ENCODE measurements around the gene TIMP3.
"Not testable (repeated sequence)": the region's sequence is repeated elsewhere in the genome, so short reads cannot be mapped to it uniquely, and the experiment has no call there.

Gene TIMP3

DNA sequence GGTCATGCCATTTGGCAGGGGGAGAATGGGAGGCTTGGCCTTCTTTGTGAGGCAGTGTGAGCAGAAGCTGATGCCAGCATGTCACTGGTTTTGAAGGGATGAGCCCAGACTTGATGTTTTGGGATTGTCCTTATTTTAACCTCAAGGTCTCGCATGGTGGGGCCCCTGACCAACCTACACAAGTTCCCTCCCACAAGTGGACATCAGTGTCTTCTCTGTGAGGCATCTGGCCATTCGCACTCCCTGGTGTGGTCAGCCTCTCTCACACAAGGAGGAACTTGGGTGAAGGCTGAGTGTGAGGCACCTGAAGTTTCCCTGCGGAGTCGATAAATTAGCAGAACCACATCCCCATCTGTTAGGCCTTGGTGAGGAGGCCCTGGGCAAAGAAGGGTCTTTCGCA lies 59.8 kb downstream of the TIMP3 start:
- H3K27ac Mint-ChIP-seq = no peak overlapping the region
- H3K9me3 Mint-ChIP-seq = no peaks in the 10 kb centered on the region
- H3K27me3 Mint-ChIP-seq (ENCODE audit: low read depth) = no peaks in the 10 kb centered on the region
- H3K36me3 Mint-ChIP-seq (ENCODE audit: low read depth) = no peaks in the 10 kb centered on the region
- no peaks in the 10 kb centered on the region for H3K4me1 Mint-ChIP-seq (ENCODE audit: low read depth)
- no peak overlapping the region for H3K4me3 Mint-ChIP-seq

DNA sequence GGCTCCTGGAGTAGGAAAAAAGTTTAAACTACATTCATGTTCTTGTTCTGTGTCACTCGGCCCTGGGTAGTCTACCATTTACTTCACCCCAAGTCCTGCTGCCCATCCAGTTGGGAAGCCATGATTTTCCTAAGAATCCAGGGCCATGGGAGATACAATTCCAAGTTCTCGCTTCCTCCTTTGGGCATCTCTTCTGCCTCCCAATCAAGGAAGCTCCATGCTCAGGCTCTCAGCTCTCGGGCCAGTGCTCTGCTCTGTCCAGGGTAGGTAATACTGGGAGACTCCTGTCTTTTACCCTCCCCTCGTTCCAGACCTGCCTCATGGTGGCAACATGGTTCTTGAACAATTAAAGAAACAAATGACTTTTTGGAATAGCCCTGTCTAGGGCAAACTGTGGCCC lies 60.6 kb downstream of the TIMP3 start:
- H3K9me3 Mint-ChIP-seq = no peaks in the 10 kb centered on the region
- H3K4me1 Mint-ChIP-seq (ENCODE audit: low read depth) = no peaks in the 10 kb centered on the region
- no peaks in the 10 kb centered on the region for H3K36me3 Mint-ChIP-seq (ENCODE audit: low read depth)
- no peaks in the 10 kb centered on the region for H3K27me3 Mint-ChIP-seq (ENCODE audit: low read depth)
- H3K4me3 Mint-ChIP-seq = no peak overlapping the region
- H3K27ac Mint-ChIP-seq = no peak overlapping the region

DNA sequence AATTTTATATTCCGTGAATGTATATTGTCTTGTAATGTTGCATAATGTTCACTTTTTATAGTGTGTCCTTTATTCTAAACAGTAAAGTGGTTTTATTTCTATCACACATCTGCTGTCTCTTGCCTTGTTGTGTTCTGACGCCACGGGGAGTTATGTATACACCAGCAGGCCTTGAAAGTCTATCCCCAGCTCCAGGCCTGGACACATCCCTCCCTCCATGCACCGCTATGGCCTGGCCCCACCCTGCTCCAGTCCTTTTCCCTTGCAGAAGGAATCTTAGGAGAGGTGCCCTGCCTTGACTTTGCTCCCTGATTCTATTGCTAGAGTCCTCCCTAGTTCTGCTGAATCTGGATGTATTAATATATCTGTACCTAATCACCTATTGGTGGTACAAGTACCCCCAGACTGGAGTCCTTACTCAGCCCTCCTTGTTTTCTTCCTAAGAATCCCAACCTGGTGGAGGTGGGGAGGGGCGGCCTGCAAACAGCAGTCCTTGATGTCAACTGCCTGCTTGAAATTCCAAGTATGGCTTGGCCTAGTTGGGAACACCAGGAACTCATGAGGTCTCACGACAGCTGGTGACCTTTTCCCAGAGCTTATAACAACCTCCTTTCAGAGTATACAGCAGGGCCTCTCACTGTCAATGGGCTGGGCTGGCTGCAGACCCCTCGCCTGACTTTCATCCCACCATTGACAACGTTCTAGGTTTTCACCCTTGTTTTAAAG lies 61.6 kb downstream of the TIMP3 start:
- no peaks in the 10 kb centered on the region for H3K4me1 Mint-ChIP-seq (ENCODE audit: low read depth)
- H3K27me3 Mint-ChIP-seq (ENCODE audit: low read depth) = no peaks in the 10 kb centered on the region
- H3K27ac Mint-ChIP-seq = no peak overlapping the region
- no peaks in the 10 kb centered on the region for H3K9me3 Mint-ChIP-seq
- H3K4me3 Mint-ChIP-seq = no peak overlapping the region
- no peaks in the 10 kb centered on the region for H3K36me3 Mint-ChIP-seq (ENCODE audit: low read depth)

DNA sequence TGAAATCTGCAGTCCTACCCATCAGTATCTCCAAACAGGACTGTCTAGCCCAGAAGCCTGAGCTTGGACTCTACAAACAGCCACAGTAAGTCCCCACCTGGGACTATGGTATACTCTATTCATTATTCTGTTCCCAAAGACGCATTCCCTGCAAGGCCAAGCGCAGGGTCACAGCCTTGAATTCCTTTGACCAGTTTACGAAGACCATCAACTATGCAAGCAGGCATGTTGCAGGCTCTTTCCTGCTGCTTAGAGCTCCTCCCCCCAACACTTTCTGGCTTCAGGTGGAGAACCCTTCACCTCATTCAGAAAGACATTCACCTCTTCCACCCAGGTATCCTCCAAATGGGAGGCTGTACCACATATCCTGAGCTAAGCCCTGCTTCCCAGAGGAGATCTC lies 62.5 kb downstream of the TIMP3 start:
- no peaks in the 10 kb centered on the region for H3K27me3 Mint-ChIP-seq (ENCODE audit: low read depth)
- no peak overlapping the region for H3K4me3 Mint-ChIP-seq
- no peak overlapping the region for H3K27ac Mint-ChIP-seq

DNA sequence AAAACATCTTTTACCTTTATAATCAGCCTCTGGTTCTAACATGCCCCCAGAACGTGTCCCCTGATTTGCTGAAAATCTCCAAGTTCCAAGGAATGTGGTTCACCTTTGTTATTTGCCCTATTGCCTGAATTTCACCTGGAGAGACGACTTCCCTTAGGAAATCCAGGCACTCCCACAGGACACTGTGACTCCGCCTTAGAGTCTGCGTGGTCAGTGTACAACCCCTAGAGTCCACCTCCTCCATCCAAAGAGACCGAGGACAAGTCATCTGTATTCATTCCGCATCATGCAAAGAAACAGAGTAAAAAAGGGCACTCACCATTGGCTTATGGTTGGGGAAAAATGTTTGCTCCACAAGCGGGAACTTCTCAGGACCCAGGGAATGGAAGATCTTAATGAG lies 63.1 kb downstream of the TIMP3 start:
- H3K27me3 Mint-ChIP-seq (ENCODE audit: low read depth) = no peaks in the 10 kb centered on the region
- no peaks in the 10 kb centered on the region for H3K36me3 Mint-ChIP-seq (ENCODE audit: low read depth)
- no peaks in the 10 kb centered on the region for H3K4me1 Mint-ChIP-seq (ENCODE audit: low read depth)
- no peak overlapping the region for H3K4me3 Mint-ChIP-seq
- H3K9me3 Mint-ChIP-seq = no peaks in the 10 kb centered on the region
- H3K27ac Mint-ChIP-seq = no peak overlapping the region

More for the DNA sequence above, 62.5 kb downstream of the TIMP3 start:
- no peaks in the 10 kb centered on the region for H3K4me1 Mint-ChIP-seq (ENCODE audit: low read depth)
- no peaks in the 10 kb centered on the region for H3K9me3 Mint-ChIP-seq
- H3K36me3 Mint-ChIP-seq (ENCODE audit: low read depth) = no peaks in the 10 kb centered on the region

DNA sequence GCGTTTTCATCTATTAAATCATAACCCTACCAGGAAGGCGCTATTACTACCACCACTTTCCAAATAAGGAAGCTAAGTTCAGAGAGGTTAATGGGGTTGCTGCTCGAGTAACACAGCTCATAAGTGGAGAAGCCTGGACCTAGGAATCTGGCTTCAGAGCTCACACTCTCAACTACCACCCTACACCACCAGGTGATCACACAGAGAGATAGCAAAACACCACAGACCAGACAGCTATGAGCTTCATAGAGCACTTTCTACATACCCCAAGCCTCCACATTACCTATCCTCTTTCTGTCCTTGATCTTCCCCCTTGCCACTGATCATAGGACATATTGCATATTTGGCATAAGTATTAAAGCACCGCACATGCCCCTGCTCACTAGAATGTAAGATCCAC lies 65.4 kb downstream of the TIMP3 start:
- H3K27me3 Mint-ChIP-seq (ENCODE audit: low read depth) = peaks cover 2% of the 10 kb centered on the region
- no peaks in the 10 kb centered on the region for H3K36me3 Mint-ChIP-seq (ENCODE audit: low read depth)
- H3K4me1 Mint-ChIP-seq (ENCODE audit: low read depth) = no peaks in the 10 kb centered on the region
- no peak overlapping the region for H3K27ac Mint-ChIP-seq
- no peak overlapping the region for H3K4me3 Mint-ChIP-seq
- no peaks in the 10 kb centered on the region for H3K9me3 Mint-ChIP-seq

DNA sequence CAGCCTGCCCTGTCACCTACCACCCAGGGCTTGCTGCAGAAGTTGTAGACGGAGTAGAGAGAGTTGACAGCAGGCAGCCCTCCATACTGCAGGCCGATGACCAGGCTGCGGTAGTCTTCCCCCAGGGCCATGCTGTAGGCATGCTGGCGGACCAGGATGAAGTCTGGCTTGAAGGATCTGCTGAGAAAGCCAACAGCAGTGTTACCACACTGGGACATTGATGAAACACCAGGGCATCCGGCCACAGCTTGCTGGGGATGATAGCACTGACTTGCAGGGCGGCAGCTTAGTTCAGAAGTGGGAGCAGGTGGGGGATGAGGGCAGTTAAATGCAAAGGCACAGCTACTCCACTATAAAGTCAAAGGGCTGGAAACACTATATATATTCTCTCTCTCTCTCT lies 67.4 kb downstream of the TIMP3 start:
- Mint-ChIP-seq H3K36me3 (ENCODE audit: low read depth) (no peaks in the 10 kb centered on the region), H3K4me3 (no peak overlapping the region), H3K9me3 (no peaks in the 10 kb centered on the region), H3K27me3 (ENCODE audit: low read depth) (peaks cover 3% of the 10 kb centered on the region), H3K27ac (no peak overlapping the region), H3K4me1 (ENCODE audit: low read depth) (no peaks in the 10 kb centered on the region)

DNA sequence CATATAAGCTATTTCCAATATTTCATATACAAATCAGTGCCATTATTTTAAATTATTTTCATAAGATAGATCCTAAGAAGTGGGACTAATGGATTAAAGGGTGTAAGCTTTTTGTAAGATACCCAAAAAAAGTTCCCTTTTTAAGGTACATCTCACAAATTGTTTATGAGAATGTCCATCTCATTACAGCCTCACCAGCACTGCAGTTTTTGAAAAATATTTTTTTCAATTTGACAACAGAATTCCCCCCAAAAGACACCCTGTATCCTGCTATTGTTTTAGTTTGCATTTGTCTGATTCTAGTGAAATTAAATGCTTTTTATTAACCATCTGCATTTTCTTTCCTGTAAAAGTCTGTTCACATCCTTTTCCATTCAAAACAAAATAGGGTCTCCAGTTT lies 69.0 kb downstream of the TIMP3 start:
- no peak overlapping the region for H3K4me3 Mint-ChIP-seq
- no peak overlapping the region for H3K27ac Mint-ChIP-seq
- H3K4me1 Mint-ChIP-seq (ENCODE audit: low read depth) = no peaks in the 10 kb centered on the region
- H3K9me3 Mint-ChIP-seq = no peaks in the 10 kb centered on the region
- no peaks in the 10 kb centered on the region for H3K36me3 Mint-ChIP-seq (ENCODE audit: low read depth)
- peaks cover 3% of the 10 kb centered on the region for H3K27me3 Mint-ChIP-seq (ENCODE audit: low read depth)

DNA sequence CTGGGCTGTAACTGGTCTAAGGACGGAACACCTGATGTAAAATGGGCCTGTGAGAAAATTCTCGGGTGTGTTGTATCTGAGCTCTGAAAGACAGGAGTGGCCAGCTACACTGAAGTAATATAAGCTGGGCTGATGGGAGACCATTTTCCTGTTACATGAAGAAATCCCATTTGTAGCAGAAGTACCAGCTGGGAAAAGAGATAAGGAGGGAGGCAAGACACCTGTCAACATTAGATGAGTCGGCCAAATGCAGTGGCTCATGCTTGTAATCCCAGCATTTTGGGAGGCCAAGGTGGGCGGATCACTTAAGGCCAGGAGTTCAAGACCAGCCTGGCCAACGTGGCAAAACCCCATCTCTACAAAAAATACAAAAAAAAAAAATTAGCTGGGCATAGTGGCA lies 72.1 kb downstream of the TIMP3 start:
- H3K27ac Mint-ChIP-seq; H3K27me3 Mint-ChIP-seq (ENCODE audit: low read depth); H3K9me3 Mint-ChIP-seq; H3K4me3 Mint-ChIP-seq; H3K4me1 Mint-ChIP-seq (ENCODE audit: low read depth); H3K36me3 Mint-ChIP-seq (ENCODE audit: low read depth): not testable (repeated sequence)

DNA sequence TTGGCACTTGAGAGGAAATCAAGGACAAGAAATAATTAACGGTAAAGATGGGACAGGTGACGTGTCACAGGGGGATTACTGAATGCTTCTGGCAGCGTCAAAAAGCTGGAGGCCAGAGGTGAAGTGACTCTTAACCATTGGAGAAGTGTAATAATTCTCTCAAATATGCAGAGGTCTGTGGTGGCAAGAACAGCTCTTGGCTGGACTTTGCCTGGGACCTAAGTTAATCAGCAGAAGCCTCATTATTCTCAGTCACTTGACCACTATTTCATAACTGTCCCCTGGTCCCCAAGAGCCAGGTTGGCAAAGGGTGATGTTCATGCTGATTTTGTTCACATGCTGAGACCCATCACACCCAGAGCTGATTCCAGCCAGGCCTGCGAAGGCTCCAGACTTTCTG lies 72.9 kb downstream of the TIMP3 start:
- H3K9me3 Mint-ChIP-seq = no peaks in the 10 kb centered on the region
- no peak overlapping the region for H3K27ac Mint-ChIP-seq
- H3K4me1 Mint-ChIP-seq (ENCODE audit: low read depth) = no peaks in the 10 kb centered on the region

DNA sequence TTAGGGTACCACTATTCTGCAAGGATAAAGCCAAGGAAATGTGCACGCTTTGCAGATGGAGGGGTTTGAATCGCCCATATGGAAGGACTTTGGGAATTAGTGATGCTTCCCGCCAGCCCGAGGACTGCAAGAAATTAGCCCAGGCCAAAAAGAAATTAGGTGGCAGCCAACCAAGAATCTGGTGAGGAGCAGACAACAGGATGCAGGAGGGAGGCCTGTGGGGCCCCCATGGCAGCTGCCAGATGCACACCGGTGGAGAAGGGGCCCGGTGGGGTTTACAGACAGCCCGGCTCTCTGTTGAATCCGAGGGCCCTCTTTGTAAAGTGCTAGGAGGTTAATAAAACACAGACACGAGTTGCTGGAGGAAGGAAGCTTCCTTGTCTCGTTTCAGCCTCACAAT lies 73.5 kb downstream of the TIMP3 start:
- H3K27ac Mint-ChIP-seq = no peak overlapping the region
- H3K9me3 Mint-ChIP-seq = no peaks in the 10 kb centered on the region
- peaks cover 3% of the 10 kb centered on the region for H3K27me3 Mint-ChIP-seq (ENCODE audit: low read depth)
- H3K36me3 Mint-ChIP-seq (ENCODE audit: low read depth) = no peaks in the 10 kb centered on the region
- no peaks in the 10 kb centered on the region for H3K4me1 Mint-ChIP-seq (ENCODE audit: low read depth)
- no peak overlapping the region for H3K4me3 Mint-ChIP-seq

More for the DNA sequence above, 72.9 kb downstream of the TIMP3 start:
- Mint-ChIP-seq H3K4me3 (no peak overlapping the region), H3K36me3 (ENCODE audit: low read depth) (no peaks in the 10 kb centered on the region), H3K27me3 (ENCODE audit: low read depth) (peaks cover 3% of the 10 kb centered on the region)

DNA sequence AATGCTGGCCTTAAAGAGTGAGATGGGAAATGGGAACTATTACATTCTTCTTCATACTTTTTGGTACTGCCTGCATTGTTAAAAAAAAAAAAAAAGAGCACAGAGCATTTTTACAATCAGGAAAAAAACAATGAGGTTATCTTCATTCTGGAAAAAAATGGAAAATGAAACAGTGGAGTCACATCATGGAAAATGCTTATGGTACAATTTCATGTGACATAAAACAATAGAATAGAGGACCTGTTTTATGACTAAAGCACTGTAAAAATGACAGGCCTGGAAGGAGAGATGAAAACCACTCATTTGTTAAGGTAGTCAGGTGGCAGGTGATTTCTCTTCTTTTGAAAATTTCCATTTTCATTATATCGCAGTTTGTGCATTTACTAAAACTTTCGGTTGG lies 75.0 kb downstream of the TIMP3 start:
- Mint-ChIP-seq H3K27ac (no peak overlapping the region), H3K27me3 (ENCODE audit: low read depth) (peaks cover 3% of the 10 kb centered on the region)

DNA sequence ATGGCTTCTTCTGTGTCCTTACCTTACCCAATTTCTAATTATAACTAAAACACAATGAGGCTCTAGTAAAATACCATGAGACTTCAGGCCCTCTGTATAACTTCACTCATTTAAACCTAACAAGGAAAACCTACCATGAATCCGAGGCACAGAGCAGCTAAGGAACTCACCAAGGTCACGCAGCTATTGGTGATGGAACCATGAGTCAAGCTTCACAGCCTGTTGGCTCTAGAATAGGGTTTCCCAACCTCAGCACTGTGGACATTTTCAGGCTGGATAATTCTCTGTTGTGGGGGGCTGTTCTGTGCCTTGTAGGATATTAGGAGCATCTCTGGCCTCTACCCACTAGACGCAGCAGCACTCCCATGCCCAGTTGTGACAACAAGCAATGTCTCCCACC lies 75.7 kb downstream of the TIMP3 start:
- Mint-ChIP-seq H3K9me3 (no peaks in the 10 kb centered on the region), H3K4me1 (ENCODE audit: low read depth) (peaks cover 2% of the 10 kb centered on the region), H3K4me3 (no peak overlapping the region), H3K36me3 (ENCODE audit: low read depth) (no peaks in the 10 kb centered on the region), H3K27ac (no peak overlapping the region), H3K27me3 (ENCODE audit: low read depth) (no peaks in the 10 kb centered on the region)

More for the DNA sequence above, 75.0 kb downstream of the TIMP3 start:
- Mint-ChIP-seq H3K9me3 (no peaks in the 10 kb centered on the region), H3K4me3 (no peak overlapping the region), H3K36me3 (ENCODE audit: low read depth) (no peaks in the 10 kb centered on the region), H3K4me1 (ENCODE audit: low read depth) (no peaks in the 10 kb centered on the region)

DNA sequence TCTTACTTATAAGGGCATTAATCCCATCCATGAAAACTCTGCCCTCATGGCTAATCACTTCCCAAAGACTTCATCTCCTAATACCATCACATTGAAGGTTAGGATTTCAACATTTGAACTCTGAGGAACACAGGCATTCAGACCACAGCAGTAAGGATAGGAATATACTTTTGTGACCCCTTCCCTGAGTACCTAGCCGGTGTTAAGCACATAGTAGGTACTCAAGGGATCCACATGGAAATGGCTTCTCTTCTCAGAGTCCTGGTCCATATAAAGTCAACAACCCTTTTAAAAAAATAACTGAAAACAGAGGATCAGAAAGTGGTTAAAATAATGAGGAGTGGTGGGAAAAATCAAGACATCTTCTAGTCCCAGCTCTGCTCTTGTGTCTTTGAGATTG lies 78.0 kb downstream of the TIMP3 start:
- Mint-ChIP-seq H3K4me1 (ENCODE audit: low read depth) (peaks cover 2% of the 10 kb centered on the region), H3K27me3 (ENCODE audit: low read depth) (no peaks in the 10 kb centered on the region), H3K36me3 (ENCODE audit: low read depth) (no peaks in the 10 kb centered on the region), H3K4me3 (no peak overlapping the region), H3K9me3 (no peaks in the 10 kb centered on the region), H3K27ac (no peak overlapping the region)

DNA sequence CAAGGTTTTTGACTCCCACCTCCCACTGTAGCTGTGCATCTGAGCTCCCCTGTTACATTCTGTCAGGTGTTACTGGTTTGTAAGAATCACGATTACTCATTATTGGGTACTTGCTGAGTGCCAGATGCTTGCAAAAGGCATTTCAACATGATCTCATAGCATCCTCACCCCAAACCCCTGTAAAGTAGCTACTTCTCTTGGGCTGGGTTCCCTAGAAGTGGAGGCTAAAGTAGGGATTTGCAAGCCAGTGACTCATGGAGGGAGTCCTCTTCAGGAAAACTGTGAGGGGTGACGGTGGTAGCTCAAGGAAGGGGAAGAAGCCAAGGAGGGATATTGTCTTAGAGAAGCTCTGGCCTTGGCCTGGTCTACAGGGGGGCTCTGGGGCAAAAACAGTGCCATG lies 78.6 kb downstream of the TIMP3 start:
- H3K4me1 Mint-ChIP-seq (ENCODE audit: low read depth) = peaks cover 2% of the 10 kb centered on the region

DNA sequence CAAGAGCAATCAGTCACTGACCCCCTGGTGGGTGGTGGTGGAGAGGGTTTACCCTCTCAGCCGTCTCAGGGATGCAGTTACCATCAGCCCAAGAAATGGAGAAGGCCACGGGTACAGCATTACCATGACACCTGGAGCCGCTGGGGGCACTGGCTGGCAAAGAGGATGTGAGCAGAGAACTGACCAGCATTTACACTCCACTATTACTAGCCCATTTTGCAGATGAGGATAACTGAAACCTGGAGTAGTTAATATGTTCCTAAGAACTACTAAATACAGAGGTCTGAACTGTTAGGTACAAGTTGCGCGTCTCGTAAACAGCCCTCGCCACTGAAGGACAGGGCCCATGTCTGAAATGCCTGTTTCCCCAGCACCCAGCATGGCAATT lies 79.0 kb downstream of the TIMP3 start:
- Mint-ChIP-seq H3K4me1 (ENCODE audit: low read depth) (peaks cover 2% of the 10 kb centered on the region), H3K9me3 (no peaks in the 10 kb centered on the region), H3K27ac (no peak overlapping the region), H3K4me3 (no peak overlapping the region), H3K27me3 (ENCODE audit: low read depth) (no peaks in the 10 kb centered on the region), H3K36me3 (ENCODE audit: low read depth) (no peaks in the 10 kb centered on the region)

More for the DNA sequence above, 78.6 kb downstream of the TIMP3 start:
- no peaks in the 10 kb centered on the region for H3K36me3 Mint-ChIP-seq (ENCODE audit: low read depth)
- H3K27ac Mint-ChIP-seq = no peak overlapping the region
- H3K9me3 Mint-ChIP-seq = no peaks in the 10 kb centered on the region
- H3K4me3 Mint-ChIP-seq = no peak overlapping the region
- H3K27me3 Mint-ChIP-seq (ENCODE audit: low read depth) = no peaks in the 10 kb centered on the region

All from T-helper 1 cell treated with Interleukin-12 subunit alpha and Interleukin-12 subunit beta and Interleukin-4 antibody, amounts not matched to agents 30 μg/mL and 1 μg/mL, for 36 hours (primary cell).